CD14-positive monocyte (primary cell): ENCODE measurements around the gene DTNB. TPM values are rescaled to one million over a fixed set of nuclear protein-coding genes. Genes with fewer than 3 reads are reported as not detected.
A peak's percentile ranks its signal among the peaks of the same experiment; 100 is the strongest.

ENCODE experiments used
- DNase-seq, 3 donors: peaks; one replicate each; pipeline ENCODE4 v3.0.0-alpha.2; 2011 to 2022
- H2AFZ ChIP-seq: 2 replicates; pipeline ENCODE4 v1.6.0; 2012; ENCODE audit warnings: mild to moderate bottlenecking, low read depth, low read length, inconsistent platforms; ENCODE audit not compliant: insufficient read depth, poor library complexity, severe bottlenecking
- H3K27ac ChIP-seq, 2 donors: 1 replicate in 1 of 2; 2 replicates in 1 of 2; pipeline ENCODE4 v1.5.1; 2012 to 2013; ENCODE audit warnings: low read length in 2 of 2, control low read depth in 1 of 2, inconsistent platforms in 1 of 2, low read depth in 1 of 2, mild to moderate bottlenecking in 1 of 2
- H3K27me3 ChIP-seq, 2 donors: one replicate each; pipeline versions ENCODE4 v1.6.0 to v1.6.1; 2011 to 2013; ENCODE audit warnings: low read length in 2 of 2; ENCODE audit not compliant: control insufficient read depth in 2 of 2, insufficient read depth in 2 of 2
- H3K36me3 ChIP-seq, 2 donors: replicated peaks in 1 of 2; 1 replicate in 1 of 2; 2 replicates in 1 of 2; pipeline versions ENCODE4 v1.5.1 to v1.6.1; 2012 to 2013; ENCODE audit warnings: low read length in 2 of 2, control low read depth in 1 of 2, inconsistent platforms in 1 of 2, mild to moderate bottlenecking in 1 of 2; ENCODE audit not compliant: insufficient read depth in 2 of 2, control insufficient read depth in 1 of 2
- H3K4me1 ChIP-seq, 2 donors: 1 replicate in 1 of 2; 2 replicates in 1 of 2; pipeline versions ENCODE4 v1.5.1 to v1.6.1; 2012 to 2013; ENCODE audit warnings: low read length in 2 of 2, control low read depth in 1 of 2, inconsistent platforms in 1 of 2, mild to moderate bottlenecking in 1 of 2, moderate library complexity in 1 of 2; ENCODE audit not compliant: insufficient read depth in 2 of 2, control insufficient read depth in 1 of 2
- H3K4me2 ChIP-seq: replicated peaks from 2 replicates; pipeline ENCODE3; 2012; ENCODE audit warnings: low read length, moderate library complexity, mild to moderate bottlenecking; ENCODE audit not compliant: poor library complexity, severe bottlenecking; ENCODE audit errors: extremely low read depth
- H3K4me3 ChIP-seq, 3 experiments: fragments of 200-600 bp in 1 of 3; sonication (generic) in 1 of 3; replicated peaks in 1 of 3; 1 replicate in 2 of 3; 2 replicates in 1 of 3; pipeline ENCODE4 v1.5.1; 2011 to 2013; ENCODE audit warnings: low read length in 3 of 3, mild to moderate bottlenecking in 3 of 3, control low read depth in 2 of 3, low read depth in 2 of 3, inconsistent platforms in 1 of 3, moderate library complexity in 1 of 3
- H3K79me2 ChIP-seq: 2 replicates; pipeline ENCODE4 v1.6.0; 2012; ENCODE audit warnings: mild to moderate bottlenecking, control low read depth, inconsistent platforms, low read length, moderate library complexity; ENCODE audit not compliant: insufficient read depth
- H3K9ac ChIP-seq: 2 replicates; pipeline ENCODE4 v1.6.0; 2017; ENCODE audit warnings: low read length, mild to moderate bottlenecking; ENCODE audit not compliant: insufficient read depth, poor library complexity, severe bottlenecking
- H3K9me3 ChIP-seq, 2 donors: replicated peaks in 1 of 2; 1 replicate in 1 of 2; 2 replicates in 1 of 2; pipeline versions ENCODE4 v1.5.1 to v1.6.1; 2012 to 2013; ENCODE audit warnings: low read length in 2 of 2, control low read depth in 1 of 2; ENCODE audit not compliant: control insufficient read depth in 1 of 2, insufficient read depth in 1 of 2
- H4K20me1 ChIP-seq: 2 replicates; pipeline ENCODE4 v1.6.0; 2012; ENCODE audit warnings: mild to moderate bottlenecking, low read length, control low read depth, moderate library complexity; ENCODE audit not compliant: insufficient read depth
- H3K27ac Mint-ChIP-seq, 7 donors: one replicate each; pipeline ENCODE4 v1.8.0; 2020; ENCODE audit warnings: mild to moderate bottlenecking in 7 of 7, mixed read lengths in 7 of 7, moderate library complexity in 6 of 7, inconsistent platforms in 2 of 7
- H3K27me3 Mint-ChIP-seq, 3 donors: one replicate each; pipeline ENCODE4 v1.8.0; 2021 to 2022; ENCODE audit warnings: low read depth in 3 of 3, mild to moderate bottlenecking in 3 of 3, mixed read lengths in 3 of 3, moderate library complexity in 3 of 3, inconsistent platforms in 1 of 3
- H3K36me3 Mint-ChIP-seq, 2 donors: one replicate each; pipeline ENCODE4 v1.8.0; 2020; ENCODE audit warnings: mixed read lengths in 2 of 2, inconsistent platforms in 1 of 2, mild to moderate bottlenecking in 1 of 2
- H3K4me1 Mint-ChIP-seq: one replicate; pipeline ENCODE4 v1.8.0; 2020; ENCODE audit warnings: mild to moderate bottlenecking, mixed read lengths
- H3K4me3 Mint-ChIP-seq, 2 donors: one replicate each; pipeline ENCODE4 v1.8.0; 2020; ENCODE audit warnings: mild to moderate bottlenecking in 2 of 2, mixed read lengths in 2 of 2, moderate library complexity in 1 of 2
- H3K9me3 Mint-ChIP-seq, 7 donors: one replicate each; pipeline ENCODE4 v1.8.0; 2020 to 2022; ENCODE audit warnings: mixed read lengths in 7 of 7, mild to moderate bottlenecking in 6 of 7, moderate library complexity in 6 of 7, inconsistent platforms in 2 of 7
- WGBS: methylation state at CpG from one replicate; pipeline ENCODE4 v1.1.5; 2013; ENCODE audit warnings: missing lambda C conversion rate; ENCODE audit not compliant: insufficient coverage; 5-methylcytosine and 5-hydroxymethylcytosine counted together
- intact Hi-C, 2 donors: fragments of 100-400 bp; cut with micrococcal nuclease; formaldehyde crosslinking; loops; one replicate each; pipeline versions ENCODE4 v1.15.0 to v1.15.1; 2023
- polyA plus RNA-seq, 3 donors: library from polyadenylated mRNA; depleted of rRNA in 1 of 3; unstranded in 2 of 3; stranded (reverse) in 1 of 3; fragments of 300-500 nt in 2 of 3; fragments of >200 nt in 1 of 3; fragmentation: Illumina TruSeq in 2 of 3; gene quantifications; 1 replicate in 2 of 3; 2 replicates in 1 of 3; pipeline ENCODE4 v1.2.3, GENCODE V29; 2012 to 2021
- TF ChIP-seq, protein P1 (sequence below): fragments of 200-600 bp; IDR thresholded peaks from one replicate; pipeline ENCODE4 v1.8.0; 2022; ENCODE audit warnings: antibody characterized with exemption, mild to moderate bottlenecking

Gene DTNB
- polyA plus RNA-seq, 3 donors, result 3.0 to 4.2 (median 3.3) TPM

DNA sequence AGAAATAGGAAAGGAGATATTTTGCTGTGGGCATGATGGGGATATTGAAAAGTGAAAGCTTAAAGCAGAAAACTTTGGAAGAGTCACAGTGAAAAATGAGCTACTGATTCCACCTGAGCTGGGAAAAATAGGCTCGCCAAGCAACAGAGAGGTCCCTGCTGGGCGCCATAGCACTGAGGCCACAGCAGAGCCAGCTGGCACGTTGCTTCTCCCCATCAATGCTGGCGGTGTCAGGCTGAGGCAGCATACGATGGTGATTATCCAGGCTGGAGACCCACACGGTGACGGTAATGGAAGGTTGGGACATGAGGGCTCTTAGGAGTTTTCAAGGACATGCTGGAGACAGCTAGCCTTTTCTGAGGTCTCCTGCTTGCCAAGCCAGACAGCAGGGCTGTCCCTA lies 25.8 kb upstream of the DTNB start:
- Mint-ChIP-seq H3K27me3 (peaks cover 0 to 6% (median 0%) of the 10 kb centered on the region in 3 donors), H3K36me3 (no peaks in the 10 kb centered on the region), H3K4me3 (no peak overlapping the region), H3K4me1 (peaks cover 1% of the 10 kb centered on the region), H3K9me3 (peaks cover 0 to 5% (median 0%) of the 10 kb centered on the region in 7 donors), H3K27ac (no peak overlapping the region)
- DNase-seq, result no peak
- Histone ChIP-seq H3K9ac (no peak overlapping the region), H3K27me3 (no peaks in the 10 kb centered on the region), H3K36me3 (no peaks in the 10 kb centered on the region), H2AFZ (peak overlapping the region; percentile 41), H3K4me1 (no peaks in the 10 kb centered on the region), H3K4me3 (no peak overlapping the region), H3K4me2 (no peak overlapping the region), H3K27ac (no peak overlapping the region), H3K79me2 (no peaks in the 10 kb centered on the region), H3K9me3 (no peaks in the 10 kb centered on the region), H4K20me1 (no peaks in the 10 kb centered on the region)
- intact Hi-C loops, result no loop called here
- 90% methylated on average over 6 of the region's 7 CpGs for WGBS
- TF ChIP-seq, protein P1, sequence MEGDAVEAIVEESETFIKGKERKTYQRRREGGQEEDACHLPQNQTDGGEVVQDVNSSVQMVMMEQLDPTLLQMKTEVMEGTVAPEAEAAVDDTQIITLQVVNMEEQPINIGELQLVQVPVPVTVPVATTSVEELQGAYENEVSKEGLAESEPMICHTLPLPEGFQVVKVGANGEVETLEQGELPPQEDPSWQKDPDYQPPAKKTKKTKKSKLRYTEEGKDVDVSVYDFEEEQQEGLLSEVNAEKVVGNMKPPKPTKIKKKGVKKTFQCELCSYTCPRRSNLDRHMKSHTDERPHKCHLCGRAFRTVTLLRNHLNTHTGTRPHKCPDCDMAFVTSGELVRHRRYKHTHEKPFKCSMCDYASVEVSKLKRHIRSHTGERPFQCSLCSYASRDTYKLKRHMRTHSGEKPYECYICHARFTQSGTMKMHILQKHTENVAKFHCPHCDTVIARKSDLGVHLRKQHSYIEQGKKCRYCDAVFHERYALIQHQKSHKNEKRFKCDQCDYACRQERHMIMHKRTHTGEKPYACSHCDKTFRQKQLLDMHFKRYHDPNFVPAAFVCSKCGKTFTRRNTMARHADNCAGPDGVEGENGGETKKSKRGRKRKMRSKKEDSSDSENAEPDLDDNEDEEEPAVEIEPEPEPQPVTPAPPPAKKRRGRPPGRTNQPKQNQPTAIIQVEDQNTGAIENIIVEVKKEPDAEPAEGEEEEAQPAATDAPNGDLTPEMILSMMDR, result no peak

DNA sequence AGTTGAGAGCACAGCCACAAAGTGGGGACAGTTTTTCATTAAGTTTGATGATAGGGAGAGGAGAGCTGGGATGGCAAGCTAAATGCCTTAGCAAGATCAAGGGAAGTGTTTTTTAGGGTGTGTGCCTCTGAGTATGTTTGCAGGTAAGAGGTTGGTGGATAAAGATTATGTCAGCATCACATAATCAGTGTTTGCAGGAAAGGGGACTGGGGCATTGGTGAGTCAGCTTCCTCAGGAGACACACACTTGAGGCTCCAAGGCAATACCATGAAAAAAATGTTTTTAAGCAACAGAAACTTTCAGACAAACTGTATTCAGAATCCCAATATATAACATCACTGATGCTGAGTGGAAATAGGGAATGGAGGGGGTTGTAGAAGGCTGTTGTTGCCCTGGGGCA lies 25.4 kb upstream of the DTNB start:
- Histone ChIP-seq H3K9me3 (no peaks in the 10 kb centered on the region), H3K27me3 (no peaks in the 10 kb centered on the region), H3K4me1 (no peaks in the 10 kb centered on the region), H3K36me3 (no peaks in the 10 kb centered on the region), H3K4me2 (no peak overlapping the region), H3K79me2 (no peaks in the 10 kb centered on the region), H4K20me1 (no peaks in the 10 kb centered on the region), H3K27ac (no peak overlapping the region), H3K9ac (no peak overlapping the region), H3K4me3 (no peak overlapping the region), H2AFZ (peak overlapping the region; percentile 41)
- no peaks in the 10 kb centered on the region for H3K36me3 Mint-ChIP-seq
- H3K9me3 Mint-ChIP-seq, result peaks cover 0 to 5% (median 0%) of the 10 kb centered on the region in 7 donors
- peaks cover 1% of the 10 kb centered on the region for H3K4me1 Mint-ChIP-seq
- DNase-seq, result no peak
- intact Hi-C loops, result no loop called here
- no peak overlapping the region for H3K27ac Mint-ChIP-seq
- TF ChIP-seq, protein P1, result no peak
- H3K27me3 Mint-ChIP-seq, result peaks cover 0 to 6% (median 0%) of the 10 kb centered on the region in 3 donors
- no peak overlapping the region for H3K4me3 Mint-ChIP-seq
